GM19463 (cell line): ENCODE data around the gene NFKBIL1.
"Not testable (repeated sequence)": the region's sequence is repeated elsewhere in the genome, so short reads cannot be mapped to it uniquely, and the experiment has no call there.

Source experiments
- ATAC-seq: cut with Tn5 transposase; IDR thresholded peaks from one replicate; pipeline ENCODE4 v1.9.1; 2021; ENCODE audit warnings: mild to moderate bottlenecking, moderate library complexity; ENCODE audit not compliant: unreplicated experiment

The NFKBIL1 gene

DNA sequence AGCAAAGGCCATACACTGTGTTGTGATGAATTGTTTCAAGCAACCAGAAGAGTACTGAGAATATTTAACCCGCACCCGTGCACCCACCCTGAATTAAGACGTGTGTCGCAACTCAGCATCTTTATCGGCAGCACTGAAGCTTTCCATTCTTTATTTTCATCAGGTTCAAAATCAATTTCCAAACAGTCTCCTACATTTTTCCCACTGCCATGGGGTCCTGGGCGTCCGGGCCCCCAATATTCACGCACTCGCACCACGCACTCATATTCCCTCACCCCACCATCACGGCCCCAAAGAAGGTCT, 33.0 kb downstream of the NFKBIL1 start:
- ATAC-seq: no peak

GRCh38 chr6:31580807-31581433, 33.5 kb downstream of the NFKBIL1 start:
- ATAC-seq: no peak

DNA sequence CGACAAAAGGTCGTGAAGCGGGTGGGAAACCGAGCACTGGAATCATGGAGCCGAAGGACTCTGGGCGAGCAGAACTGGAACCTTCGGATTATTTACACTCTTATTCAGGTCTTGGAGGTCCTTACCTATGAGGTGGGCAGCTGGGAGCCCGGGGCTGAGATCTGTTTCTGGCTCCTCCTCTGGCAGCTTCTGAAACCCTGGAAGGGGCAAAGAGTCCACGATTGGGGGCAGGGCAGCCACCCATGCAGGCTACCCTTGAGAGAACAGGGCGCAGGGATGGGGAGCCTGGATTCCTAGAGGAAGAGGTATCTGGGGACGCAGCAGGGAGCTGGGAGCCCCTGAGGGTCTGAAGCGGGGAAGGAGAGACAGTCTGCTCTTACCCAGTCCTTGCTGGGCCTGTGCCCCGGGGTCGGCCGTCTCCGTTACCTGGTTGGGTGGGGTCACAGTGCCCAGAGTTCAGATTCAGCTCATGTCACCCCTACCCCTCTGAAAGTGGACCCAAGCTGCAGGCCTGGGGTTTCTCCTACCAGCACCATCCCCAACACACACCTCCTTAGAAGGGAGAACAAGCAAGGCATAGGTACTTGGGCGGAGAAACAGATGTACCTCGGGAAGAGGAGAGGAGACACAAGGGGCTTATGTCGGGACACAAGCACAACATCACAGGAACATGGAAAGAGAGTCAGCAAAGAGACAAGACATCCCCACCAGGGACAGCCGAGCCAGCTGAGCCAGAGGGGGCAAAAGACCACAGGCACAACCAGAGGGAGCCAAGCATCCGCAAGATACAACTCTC, 34.2 kb downstream of the NFKBIL1 start:
- ATAC-seq: no peak

DNA sequence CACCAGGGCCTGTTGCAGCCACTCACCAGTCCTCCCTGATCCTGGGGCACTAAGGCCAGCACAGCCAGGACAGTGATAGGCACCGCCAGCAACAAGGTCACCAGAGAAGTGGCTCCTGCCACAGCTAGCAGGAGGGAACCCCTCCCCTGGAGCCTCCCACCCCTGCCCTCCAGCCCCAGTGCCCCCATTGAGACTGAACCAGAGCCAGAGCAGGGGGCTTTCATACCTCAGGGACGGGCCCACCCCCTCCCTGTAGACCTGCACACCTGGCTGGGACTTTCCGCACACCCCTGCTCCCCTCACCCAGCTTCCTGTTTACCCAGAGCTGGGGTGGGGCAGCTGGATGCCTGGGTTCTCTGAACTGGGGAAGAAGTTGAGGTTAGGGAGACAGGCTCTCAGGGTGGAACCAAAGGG, 34.8 kb downstream of the NFKBIL1 start, which contains the start of gene LTB:
LTB (minus strand) TSS at position 195 of the 414 bp plus-strand sequence; CDS start at position 188, 7 bp downstream.
- no peak for ATAC-seq

DNA sequence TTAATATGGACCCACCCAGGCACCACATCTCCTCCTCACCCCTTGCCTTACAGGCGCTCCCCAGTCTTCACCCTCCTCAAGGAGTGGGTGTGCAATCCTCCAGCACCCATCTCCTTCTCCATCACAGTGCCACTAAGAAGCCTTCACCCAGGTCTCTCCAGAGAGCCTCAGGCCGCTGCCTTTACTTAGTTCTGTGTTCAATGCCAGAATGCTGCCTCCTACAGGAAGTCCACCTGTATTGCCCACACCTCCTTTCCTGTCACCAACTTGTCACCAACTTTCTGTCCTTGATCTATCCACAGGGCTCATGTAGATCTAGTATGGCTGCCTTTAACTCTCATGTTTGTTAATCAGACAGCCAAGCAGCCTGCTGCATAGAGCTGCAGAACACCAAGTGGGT, 38.1 kb downstream of the NFKBIL1 start:
- ATAC-seq: no peak

DNA sequence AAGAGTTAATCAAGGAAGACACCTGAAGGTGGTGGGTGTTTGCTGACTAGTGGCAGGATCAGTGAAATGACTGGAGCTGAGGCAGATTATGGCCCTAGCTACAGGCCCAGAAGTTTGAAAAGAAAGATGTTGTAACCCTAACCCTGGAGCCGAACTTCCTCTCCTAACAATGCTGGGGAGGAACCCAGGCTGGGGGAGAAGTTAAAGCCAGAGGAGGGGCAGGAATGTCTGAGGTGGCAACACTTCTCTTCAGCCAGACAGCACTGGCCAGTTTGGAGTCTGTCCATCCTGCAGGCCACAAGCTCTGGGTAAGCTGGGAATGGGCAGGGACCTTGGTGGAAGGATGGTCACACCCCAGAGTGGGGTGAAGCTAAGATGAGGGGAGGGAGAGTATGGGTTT, 38.6 kb downstream of the NFKBIL1 start, which contains the start of gene LST1:
LST1 (plus strand) TSS at position 270 of the 400 bp plus-strand sequence. CDS start 1,023 bp downstream, outside the sequence.
- ATAC-seq: no peak

GRCh38 chr6:31586599-31587281, 39.3 kb downstream of the NFKBIL1 start:
- ATAC-seq: no peak

DNA sequence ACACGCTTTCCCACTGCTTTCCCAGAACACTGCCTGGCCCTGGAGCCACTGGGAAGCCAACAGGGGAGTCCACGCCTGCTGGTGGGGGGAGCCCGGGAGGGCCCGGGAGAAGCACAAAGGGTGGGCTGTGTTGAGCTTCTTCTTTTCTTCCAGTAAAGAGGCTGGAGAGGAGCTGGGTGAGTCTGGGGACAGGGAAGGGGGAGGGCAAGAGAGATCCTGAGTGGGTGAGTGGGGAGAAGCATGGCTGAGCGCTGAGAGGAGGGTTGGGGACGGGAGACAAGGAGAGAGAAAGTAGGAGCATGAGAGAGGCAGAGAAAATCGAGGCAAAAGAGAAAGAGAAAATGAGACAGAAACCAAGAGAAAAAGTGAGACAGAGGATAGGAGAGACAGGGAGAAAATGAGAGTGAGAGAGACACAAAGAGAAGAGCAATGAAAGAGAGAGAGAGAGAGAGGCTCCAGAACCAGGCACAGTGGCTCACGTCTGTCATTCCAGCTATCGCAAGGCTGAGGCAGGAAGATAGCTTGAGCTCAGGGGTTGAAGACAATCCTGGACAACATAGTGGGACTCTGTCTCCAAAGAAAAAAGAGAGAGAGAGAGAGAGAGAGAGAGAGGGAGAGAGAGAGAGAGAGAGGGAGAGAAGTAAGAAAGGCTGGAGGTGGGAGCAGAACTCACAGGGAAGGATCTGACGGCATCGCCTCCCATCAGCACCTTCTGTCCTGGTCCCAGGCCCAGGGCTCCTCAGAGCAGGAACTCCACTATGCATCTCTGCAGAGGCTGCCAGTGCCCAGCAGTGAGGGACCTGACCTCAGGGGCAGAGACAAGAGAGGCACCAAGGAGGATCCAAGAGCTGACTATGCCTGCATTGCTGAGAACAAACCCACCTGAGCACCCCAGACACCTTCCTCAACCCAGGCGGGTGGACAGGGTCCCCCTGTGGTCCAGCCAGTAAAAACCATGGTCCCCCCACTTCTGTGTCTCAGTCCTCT, 40.7 kb downstream of the NFKBIL1 start:
- ATAC-seq: no peak

DNA sequence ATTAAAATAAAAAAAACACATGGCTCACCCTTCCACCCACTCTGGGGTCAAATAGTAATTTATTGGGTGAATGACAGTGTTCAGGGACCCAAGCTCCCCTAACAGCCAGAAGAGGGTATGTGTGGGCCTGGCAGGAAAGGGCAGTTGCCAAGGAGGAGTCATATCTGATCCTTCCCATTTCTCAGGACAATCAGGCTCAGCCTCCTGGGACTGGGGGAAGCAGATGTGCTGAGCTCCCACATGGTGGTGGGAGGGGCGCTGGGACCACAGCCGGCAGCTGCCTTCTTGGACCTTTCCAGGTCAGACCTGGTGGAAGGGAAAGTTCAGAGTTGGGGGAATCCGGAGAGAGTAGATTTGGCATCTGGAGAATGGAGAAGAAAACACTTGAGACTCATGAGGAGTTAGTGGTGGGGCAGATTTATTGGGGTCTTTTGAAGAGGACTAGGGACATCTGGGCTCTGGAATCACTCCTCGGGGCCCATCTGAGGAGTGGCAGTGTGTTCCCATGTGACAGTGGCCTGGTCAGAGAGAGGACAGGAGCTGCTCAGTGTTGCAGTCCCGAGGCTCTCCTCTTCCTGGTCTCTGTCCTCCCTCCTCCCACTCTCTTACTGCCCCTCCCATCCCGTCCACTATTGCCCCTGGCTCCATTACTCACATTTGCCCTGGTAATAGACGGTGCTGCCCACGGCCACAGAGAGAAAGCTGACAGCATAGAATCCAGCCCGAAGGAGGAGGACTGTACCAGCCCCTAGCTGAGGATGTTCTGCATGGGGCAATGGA, 41.7 kb downstream of the NFKBIL1 start:
- ATAC-seq: no peak

DNA sequence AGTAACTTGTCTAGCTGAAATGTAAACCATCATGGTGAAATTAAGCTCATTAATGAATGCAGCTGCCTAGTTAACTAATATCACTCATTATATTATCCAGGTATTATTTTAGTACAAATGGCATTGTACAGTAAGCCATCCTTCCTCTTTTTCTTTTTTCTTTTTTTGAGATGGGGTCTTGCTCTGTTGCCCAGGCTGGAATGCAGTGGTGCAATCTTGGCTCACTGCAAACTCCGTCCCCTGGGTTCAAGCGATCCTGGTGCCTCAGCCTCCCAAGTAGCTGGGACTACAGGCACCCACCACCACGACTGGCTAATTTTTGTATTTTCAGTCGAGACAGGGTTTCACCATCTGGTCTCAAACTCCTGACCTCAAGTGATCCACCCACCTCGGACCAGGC, 43.3 kb downstream of the NFKBIL1 start:
- not testable (repeated sequence) for ATAC-seq

- no peak for ATAC-seq
Observed at GRCh38 chr6:31592396-31592771, 45.0 kb downstream of the NFKBIL1 start.

GRCh38 chr6:31597006-31597405, 49.6 kb downstream of the NFKBIL1 start:
- ATAC-seq: no peak

- ATAC-seq: no peak
Observed at GRCh38 chr6:31607317-31607716, 59.9 kb downstream of the NFKBIL1 start.
